H1 (cell line): Measurements from ENCODE around the gene RAPGEF6. TPM values are rescaled to one million over a fixed set of nuclear protein-coding genes. Genes with fewer than 3 reads are reported as not detected.
A peak's percentile ranks its signal among the peaks of the same experiment; 100 is the strongest.

Experiments
- CTCF ChIA-PET: fragments of 300-600 bp; sonication (Branson Sonifier 250); formaldehyde crosslinking; loops from one replicate; lab custom pipeline; 2021; ENCODE audit not compliant: partially characterized antibody; lab: Charles Lee
- POLR2A ChIA-PET: fragments of 300-600 bp; sonication (Branson Sonifier 250); formaldehyde crosslinking; loops from one replicate; lab custom pipeline; 2021; ENCODE audit warnings: inconsistent platforms; ENCODE audit not compliant: partially characterized antibody; lab: Charles Lee
- DNase-seq, 2 experiments: peaks; one replicate each; pipeline versions ENCODE4 v3.0.0 to v3.0.0-alpha.2; 2010 to 2022; ENCODE audit warnings: low spot score in 2 of 2, low read depth in 1 of 2, mixed read lengths in 1 of 2
- FAIRE-seq: peaks from 2 replicates; lab custom pipeline; 2011; peaks lifted over from hg19 to GRCh38; lab: Jason Lieb, UNC
- H2AFZ ChIP-seq: 2 replicates; pipeline ENCODE4 v1.8.1; 2012; ENCODE audit warnings: low read length, inconsistent platforms
- H2AK5ac ChIP-seq: 2 replicates; pipeline ENCODE4 v1.6.1; 2013; ENCODE audit warnings: low read depth, low read length
- H2BK120ac ChIP-seq: replicated peaks from 2 replicates; pipeline ENCODE3; 2013; ENCODE audit warnings: low read depth, low read length, inconsistent platforms
- H2BK12ac ChIP-seq: 2 replicates; pipeline ENCODE4 v1.6.1; 2013; ENCODE audit warnings: low read depth, low read length
- H2BK15ac ChIP-seq: 2 replicates; pipeline ENCODE4 v1.6.1; 2013; ENCODE audit warnings: low read length
- H2BK20ac ChIP-seq: 2 replicates; pipeline ENCODE4 v1.6.1; 2013; ENCODE audit warnings: low read length
- H2BK5ac ChIP-seq: 2 replicates; pipeline ENCODE4 v1.6.1; 2013; ENCODE audit warnings: low read depth, low read length
- H3K14ac ChIP-seq: 2 replicates; pipeline ENCODE4 v1.6.1; 2013; ENCODE audit warnings: inconsistent platforms; ENCODE audit not compliant: insufficient read length
- H3K18ac ChIP-seq: 2 replicates; pipeline ENCODE4 v1.6.1; 2013; ENCODE audit warnings: low read length; ENCODE audit errors: extremely low read depth
- H3K23ac ChIP-seq: 2 replicates; pipeline ENCODE4 v1.6.1; 2013; ENCODE audit warnings: inconsistent platforms; ENCODE audit not compliant: insufficient read length
- H3K23me2 ChIP-seq: 2 replicates; pipeline ENCODE4 v1.6.1; 2013; ENCODE audit warnings: low read depth, low read length
- H3K27ac ChIP-seq: 2 replicates; pipeline ENCODE4 v1.6.1; 2011; ENCODE audit warnings: low read depth, low read length, inconsistent platforms
- H3K27me3 ChIP-seq, 4 experiments: replicated peaks in 1 of 4; 1 replicate in 1 of 4; 2 replicates in 3 of 4; pipeline versions ENCODE4 v1.6.1 to v1.8.1; 2011 to 2013; ENCODE audit warnings: low read length in 3 of 4, mild to moderate bottlenecking in 3 of 4, inconsistent platforms in 2 of 4, mixed read lengths in 2 of 4, moderate library complexity in 1 of 4; ENCODE audit not compliant: control insufficient read depth in 3 of 4, insufficient read depth in 3 of 4; ENCODE audit errors: extremely low read depth in 1 of 4
- H3K36me3 ChIP-seq, 4 experiments: 2 replicates each; pipeline versions ENCODE4 v1.6.1 to v1.8.1; 2011 to 2013; ENCODE audit warnings: mild to moderate bottlenecking in 4 of 4, low read length in 3 of 4, moderate library complexity in 2 of 4, control low read depth in 1 of 4, inconsistent platforms in 1 of 4; ENCODE audit not compliant: insufficient read depth in 4 of 4, control insufficient read depth in 2 of 4
- H3K4ac ChIP-seq: replicated peaks from 2 replicates; pipeline ENCODE3; 2013; ENCODE audit warnings: low read length, low read depth, mixed read lengths, inconsistent platforms; ENCODE audit not compliant: insufficient read length
- H3K4me1 ChIP-seq, 4 experiments: replicated peaks in 1 of 4; 1 replicate in 1 of 4; 2 replicates in 3 of 4; pipeline versions ENCODE4 v1.6.1 to v1.8.1; 2011 to 2013; ENCODE audit warnings: low read length in 3 of 4, inconsistent platforms in 2 of 4, mixed read lengths in 1 of 4; ENCODE audit not compliant: insufficient read depth in 4 of 4, control insufficient read depth in 3 of 4
- H3K4me2 ChIP-seq, 2 experiments: 2 replicates each; pipeline versions ENCODE4 v1.6.1 to v1.8.1; 2011 to 2013; ENCODE audit warnings: low read depth in 2 of 2, low read length in 2 of 2, control low read depth in 1 of 2, inconsistent platforms in 1 of 2, mild to moderate bottlenecking in 1 of 2; ENCODE audit not compliant: insufficient read depth in 1 of 2
- H3K4me3 ChIP-seq, 4 experiments: fragments of 200-600, 300-600 bp in 1 of 4; sonication (generic), shearing (Covaris generic), sonication (Bioruptor Twin) in 1 of 4; 2 replicates each; pipeline versions ENCODE4 v1.5.1 to v1.8.1; 2011 to 2016; ENCODE audit warnings: low read length in 4 of 4, low read depth in 3 of 4, control low read depth in 2 of 4, inconsistent platforms in 2 of 4, mild to moderate bottlenecking in 2 of 4, mixed read lengths in 1 of 4, moderate library complexity in 1 of 4; ENCODE audit not compliant: insufficient read depth in 2 of 4; ENCODE audit errors: extremely low read depth in 1 of 4
- H3K56ac ChIP-seq: replicated peaks from 2 replicates; pipeline ENCODE3; 2013; ENCODE audit warnings: low read depth, mild to moderate bottlenecking, mixed read lengths, low read length, inconsistent platforms; ENCODE audit not compliant: insufficient read length
- H3K79me1 ChIP-seq: 2 replicates; pipeline ENCODE4 v1.6.1; 2013; ENCODE audit warnings: low read depth, low read length, control low read depth
- H3K79me2 ChIP-seq, 2 experiments: 2 replicates each; pipeline versions ENCODE4 v1.6.1 to v1.8.1; 2012 to 2013; ENCODE audit warnings: low read length in 2 of 2, mild to moderate bottlenecking in 2 of 2, inconsistent platforms in 1 of 2; ENCODE audit not compliant: insufficient read depth in 2 of 2, control insufficient read depth in 1 of 2
- H3K9ac ChIP-seq, 4 experiments: replicated peaks in 1 of 4; 1 replicate in 1 of 4; 2 replicates in 3 of 4; pipeline versions ENCODE4 v1.6.1 to v1.8.1; 2011 to 2013; ENCODE audit warnings: low read depth in 3 of 4, low read length in 3 of 4, control low read depth in 2 of 4, mild to moderate bottlenecking in 2 of 4, moderate library complexity in 2 of 4, inconsistent platforms in 1 of 4; ENCODE audit errors: extremely low read depth in 1 of 4
- H3K9me3 ChIP-seq, 2 experiments: 2 replicates each; pipeline versions ENCODE4 v1.6.1 to v1.8.1; 2012 to 2013; ENCODE audit warnings: mild to moderate bottlenecking in 2 of 2, moderate library complexity in 2 of 2, control low read depth in 1 of 2, inconsistent platforms in 1 of 2, low read depth in 1 of 2, low read length in 1 of 2, mixed read lengths in 1 of 2; ENCODE audit not compliant: insufficient read depth in 2 of 2
- H4K20me1 ChIP-seq, 2 experiments: replicated peaks in 1 of 2; 2 replicates each; pipeline versions ENCODE3 to v1.8.1; 2011 to 2013; ENCODE audit warnings: inconsistent platforms in 2 of 2, low read length in 2 of 2, mild to moderate bottlenecking in 1 of 2; ENCODE audit not compliant: insufficient read depth in 2 of 2, control insufficient read depth in 1 of 2
- H4K5ac ChIP-seq: 2 replicates; pipeline ENCODE4 v1.6.1; 2013; ENCODE audit warnings: low read length, low read depth, mixed read lengths, inconsistent platforms; ENCODE audit not compliant: insufficient read length
- H4K8ac ChIP-seq: 2 replicates; pipeline ENCODE4 v1.8.0; 2013; ENCODE audit warnings: mild to moderate bottlenecking, moderate library complexity, low read length, inconsistent platforms; ENCODE audit not compliant: insufficient read depth; ENCODE audit errors: extremely low read depth
- H4K91ac ChIP-seq: replicated peaks from 2 replicates; pipeline ENCODE3; 2013; ENCODE audit warnings: low read length, mixed read lengths, inconsistent platforms; ENCODE audit not compliant: insufficient read length
- EP300 ChIP-seq, 2 experiments: IDR thresholded peaks; 1 replicate in 1 of 2; 2 replicates in 1 of 2; pipeline ENCODE4 v1.6.1; 2011 to 2012; ENCODE audit warnings: low read depth in 2 of 2, low read length in 2 of 2, mild to moderate bottlenecking in 2 of 2, borderline replicate concordance in 1 of 2, inconsistent platforms in 1 of 2, moderate library complexity in 1 of 2
- SIRT6 ChIP-seq: IDR thresholded peaks from one replicate; pipeline ENCODE4 v1.7.1; 2012; ENCODE audit warnings: low read length, inconsistent platforms
- SP4 ChIP-seq: IDR thresholded peaks from 2 replicates; pipeline ENCODE4 v1.6.1; 2012; ENCODE audit warnings: low read length, inconsistent platforms
- WGBS, 2 experiments: shearing (Covaris generic) in 1 of 2; methylation state at CpG; one replicate each; pipeline versions ENCODE4 v1.1.6 to v1.1.7; 2013 to 2015; ENCODE audit warnings: low lambda C conversion rate in 2 of 2, mixed read lengths in 2 of 2, inconsistent platforms in 1 of 2, low coverage in 1 of 2, missing lambda C conversion rate in 1 of 2; ENCODE audit not compliant: insufficient replicate concordance in 2 of 2, insufficient coverage in 1 of 2, insufficient read length in 1 of 2; ENCODE audit errors: extremely low coverage in 1 of 2, missing lambda C conversion rate in 1 of 2; 5-methylcytosine and 5-hydroxymethylcytosine counted together
- polyA plus RNA-seq, 7 experiments: library from polyadenylated mRNA; depleted of rRNA in 3 of 7; stranded (reverse) in 5 of 7; unstranded in 2 of 7; fragments of >200 nt in 5 of 7; fragments of 200-250 nt in 2 of 7; gene quantifications; 1 replicate in 5 of 7; 2 replicates in 1 of 7; 4 replicates in 1 of 7; pipeline versions ENCODE4 v1.2.1 to v1.2.3, GENCODE V29; 2011 to 2013; ENCODE audit warnings: missing spikeins in 2 of 7, mixed read lengths in 2 of 7
- total RNA-seq: library from RNA; stranded (reverse); fragmentation: NEBNext Ultra II Directional; extraction: Animal tissue kit (Norgen Biotek cat#: 25700); gene quantifications from 2 replicates; pipeline ENCODE4 v1.2.1, GENCODE V29; 2021

Gene RAPGEF6
- total and polyA plus RNA-seq, 2 of the 8 experiments (the other 6 are each of a cell fraction or from before 2014, with no cell fraction given): 4.8 to 20.0 TPM

GRCh38 chr5:131511934-131512333, 123.1 kb downstream of the RAPGEF6 start:
- H2BK12ac ChIP-seq: no peak overlapping the region
- POLR2A ChIA-PET: no interaction called here
- H4K8ac ChIP-seq: no peak overlapping the region
- H3K4me2 ChIP-seq: peak overlapping the region in 1 of 2 experiments; percentile 47; a peak in 1 of 4 replicates
- no peak overlapping the region; the same call in 1 of the 2 replicates for H3K27ac ChIP-seq
- no peak overlapping the region; a peak in 1 of 8 replicates for H3K4me3 ChIP-seq
- H4K5ac ChIP-seq: no peak overlapping the region
- H4K91ac ChIP-seq: no peak overlapping the region
- H2BK20ac ChIP-seq: no peak overlapping the region
- CTCF ChIA-PET: interaction anchor here (0.9 to 1.8 kb wide), 3 partner anchors 8 to 89 kb away, joined by 3 to 9 read pairs (median 4); no protein-coding TSS in a partner anchor
- no peak overlapping the region for H3K14ac ChIP-seq
- H3K4ac ChIP-seq: no peak overlapping the region
- H2BK5ac ChIP-seq: no peak overlapping the region
- H3K79me2 ChIP-seq: no peaks in the 10 kb centered on the region
- H2BK15ac ChIP-seq: no peak overlapping the region
- H3K36me3 ChIP-seq: peaks cover 0 to 10% (median 3%) of the 10 kb centered on the region in 4 experiments; a peak in 2 of 8 replicates
- H3K4me1 ChIP-seq: peaks cover 0 to 8% (median 4%) of the 10 kb centered on the region in 4 experiments; a peak in 2 of 7 replicates
- no peak overlapping the region for H3K18ac ChIP-seq
- FAIRE-seq: no peak
- H3K23me2 ChIP-seq: no peaks in the 10 kb centered on the region
- H3K56ac ChIP-seq: no peak overlapping the region
- WGBS, 2 experiments: 81% methylated on average over 5 of the region's 5 CpGs; no CpG with 5 or more reads in 1 of the 2 experiments
- H2AFZ ChIP-seq: no peak overlapping the region
- H3K9me3 ChIP-seq: no peaks in the 10 kb centered on the region
- no peak for TF ChIP-seq EP300 (IDR thresholded peaks at IDR 0.05; ENCODE audit: borderline replicate concordance in 1 of 2, low read depth in 2 of 2, low read length in 2 of 2)
- TF ChIP-seq SIRT6: no peak
- no peak for TF ChIP-seq SP4
- H4K20me1 ChIP-seq: no peaks in the 10 kb centered on the region
- H3K79me1 ChIP-seq: no peaks in the 10 kb centered on the region
- H3K9ac ChIP-seq: no peak overlapping the region
- no peak overlapping the region for H3K23ac ChIP-seq
- H2BK120ac ChIP-seq: no peak overlapping the region
- DNase-seq: no peak
- H3K27me3 ChIP-seq: no peaks in the 10 kb centered on the region
- no peak overlapping the region for H2AK5ac ChIP-seq
